Fibroblast of mammary gland (primary cell): Measurements from ENCODE around the gene KRT72.

Experiments
- DNase-seq: peaks from one replicate; pipeline ENCODE4 v3.0.0-alpha.2; 2010; ENCODE audit warnings: low read depth
- H3K4me3 ChIP-seq: 2 replicates; pipeline ENCODE4 v1.5.1; 2011; ENCODE audit warnings: low read depth, mild to moderate bottlenecking, low read length, moderate library complexity; ENCODE audit not compliant: control insufficient read depth
- TF ChIP-seq, protein P1 (sequence below): conservative IDR thresholded peaks from 2 replicates; pipeline ENCODE4 v1.5.1; 2011; ENCODE audit warnings: low read depth, low read length, inconsistent platforms; ENCODE audit not compliant: control insufficient read depth, insufficient read depth

KRT72 gene

DNA sequence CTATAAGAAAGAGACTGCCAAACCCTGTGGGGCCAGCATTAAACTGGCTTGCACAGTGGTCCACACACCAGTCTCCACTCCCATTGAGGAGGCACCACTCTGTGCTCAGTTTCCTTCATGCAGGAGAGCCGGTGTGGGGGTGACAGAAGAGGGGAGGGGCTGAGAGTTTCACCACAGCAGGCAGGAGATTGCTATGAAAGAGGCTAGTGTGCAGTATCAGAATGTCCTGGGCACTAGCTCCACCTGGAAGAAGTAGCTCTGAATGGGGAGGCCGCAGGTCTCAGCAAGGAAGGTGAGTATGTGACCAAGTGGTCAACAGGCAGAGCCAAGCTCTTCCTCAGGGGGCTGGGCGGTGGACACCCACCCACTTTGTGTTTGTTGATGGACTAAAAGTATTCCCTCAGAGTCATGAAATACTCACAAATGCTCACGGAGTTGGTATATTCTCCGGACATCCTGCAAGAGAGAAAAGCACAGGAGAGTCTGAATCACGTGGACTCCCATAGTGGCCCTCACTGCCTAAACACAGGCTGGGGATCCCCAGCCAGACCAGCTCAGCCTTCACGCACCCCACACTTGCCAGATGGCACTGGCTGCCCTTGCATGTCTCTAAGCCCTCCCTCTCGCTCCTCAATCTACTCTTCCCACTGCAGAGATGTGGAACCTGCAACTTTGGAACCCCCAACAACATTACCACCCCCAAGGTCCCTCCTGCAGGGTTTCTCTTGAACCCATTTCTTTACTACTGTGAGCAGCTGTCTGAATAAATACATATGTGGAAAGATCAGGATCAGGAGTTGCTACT lies 7.8 kb upstream of the KRT72 start:
- TF ChIP-seq, protein P1, sequence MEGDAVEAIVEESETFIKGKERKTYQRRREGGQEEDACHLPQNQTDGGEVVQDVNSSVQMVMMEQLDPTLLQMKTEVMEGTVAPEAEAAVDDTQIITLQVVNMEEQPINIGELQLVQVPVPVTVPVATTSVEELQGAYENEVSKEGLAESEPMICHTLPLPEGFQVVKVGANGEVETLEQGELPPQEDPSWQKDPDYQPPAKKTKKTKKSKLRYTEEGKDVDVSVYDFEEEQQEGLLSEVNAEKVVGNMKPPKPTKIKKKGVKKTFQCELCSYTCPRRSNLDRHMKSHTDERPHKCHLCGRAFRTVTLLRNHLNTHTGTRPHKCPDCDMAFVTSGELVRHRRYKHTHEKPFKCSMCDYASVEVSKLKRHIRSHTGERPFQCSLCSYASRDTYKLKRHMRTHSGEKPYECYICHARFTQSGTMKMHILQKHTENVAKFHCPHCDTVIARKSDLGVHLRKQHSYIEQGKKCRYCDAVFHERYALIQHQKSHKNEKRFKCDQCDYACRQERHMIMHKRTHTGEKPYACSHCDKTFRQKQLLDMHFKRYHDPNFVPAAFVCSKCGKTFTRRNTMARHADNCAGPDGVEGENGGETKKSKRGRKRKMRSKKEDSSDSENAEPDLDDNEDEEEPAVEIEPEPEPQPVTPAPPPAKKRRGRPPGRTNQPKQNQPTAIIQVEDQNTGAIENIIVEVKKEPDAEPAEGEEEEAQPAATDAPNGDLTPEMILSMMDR, result no peak
- no peak overlapping the region for H3K4me3 ChIP-seq
- no peak for DNase-seq

DNA sequence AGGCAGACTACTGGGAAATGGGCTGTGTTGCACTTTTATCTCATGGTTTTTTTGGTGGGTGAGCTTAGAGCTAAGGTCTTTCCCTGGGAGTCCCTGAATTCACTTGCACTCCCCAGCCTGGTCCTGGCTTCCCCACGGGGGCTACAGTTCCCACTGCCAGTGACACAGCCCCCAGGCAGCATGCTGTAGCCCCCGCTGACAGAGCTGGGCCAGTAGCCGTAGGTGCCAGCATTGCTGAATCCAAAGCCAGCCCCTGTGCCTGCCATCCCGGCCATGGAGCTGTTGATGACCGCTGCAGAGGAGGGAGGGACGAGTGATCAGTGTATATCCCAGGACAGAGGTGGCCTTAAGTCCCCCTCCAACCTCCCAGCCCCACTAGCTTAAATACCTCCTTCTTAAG lies 6.9 kb upstream of the KRT72 start:
- DNase-seq, result no peak
- no peak overlapping the region for H3K4me3 ChIP-seq
- TF ChIP-seq, protein P1, result no peak

DNA sequence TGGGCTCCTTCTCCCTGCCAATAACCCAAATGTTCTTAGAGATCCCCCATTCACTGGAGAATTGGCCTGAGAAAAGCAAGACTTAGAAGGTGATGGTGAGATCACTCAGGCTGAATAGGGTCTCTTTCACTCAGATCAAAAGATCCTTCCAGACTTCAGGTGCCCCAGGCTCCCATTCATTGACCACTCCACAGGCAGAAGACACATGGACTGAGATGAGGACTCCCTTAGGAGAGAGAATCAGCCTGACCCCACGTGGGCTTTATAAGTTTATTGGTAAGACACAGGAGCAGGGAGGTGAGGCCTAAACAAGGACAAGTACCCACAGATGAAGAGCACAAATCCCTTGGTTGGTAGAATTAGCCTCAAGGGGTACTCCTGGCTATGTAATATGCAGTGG lies 6.1 kb upstream of the KRT72 start:
- DNase-seq, result no peak
- TF ChIP-seq, protein P1, result no peak
- no peak overlapping the region for H3K4me3 ChIP-seq

DNA sequence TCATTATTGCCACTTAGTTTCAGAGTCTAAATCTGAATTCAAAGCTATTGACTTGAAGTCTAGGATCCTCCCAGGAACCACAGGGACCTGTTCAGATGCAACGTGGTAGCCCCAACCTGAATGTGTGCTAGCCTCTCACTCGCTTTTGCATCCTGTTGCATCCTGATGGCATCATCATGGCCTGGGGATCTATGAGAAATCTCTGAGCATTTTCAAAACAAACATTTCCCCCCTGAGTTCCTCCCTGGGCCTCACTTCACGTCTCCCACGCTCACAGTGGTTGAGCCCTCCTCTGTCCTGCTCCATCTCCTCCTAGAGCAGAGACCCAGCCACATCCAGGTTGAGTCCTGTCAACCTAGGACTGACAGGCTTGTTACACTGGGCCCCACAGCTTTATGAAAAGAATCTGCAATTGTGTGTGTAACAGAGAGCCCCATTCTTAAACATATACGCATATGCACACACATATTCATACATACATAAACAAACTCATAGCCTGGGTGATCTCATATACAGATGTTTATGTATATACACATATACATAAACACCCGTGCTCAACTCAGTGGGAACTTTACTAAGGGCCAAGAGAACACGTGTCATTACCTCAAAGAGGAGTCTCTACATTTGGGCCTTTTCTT lies 5.4 kb upstream of the KRT72 start:
- H3K4me3 ChIP-seq, result no peak overlapping the region
- DNase-seq, result no peak
- TF ChIP-seq, protein P1, result no peak

DNA sequence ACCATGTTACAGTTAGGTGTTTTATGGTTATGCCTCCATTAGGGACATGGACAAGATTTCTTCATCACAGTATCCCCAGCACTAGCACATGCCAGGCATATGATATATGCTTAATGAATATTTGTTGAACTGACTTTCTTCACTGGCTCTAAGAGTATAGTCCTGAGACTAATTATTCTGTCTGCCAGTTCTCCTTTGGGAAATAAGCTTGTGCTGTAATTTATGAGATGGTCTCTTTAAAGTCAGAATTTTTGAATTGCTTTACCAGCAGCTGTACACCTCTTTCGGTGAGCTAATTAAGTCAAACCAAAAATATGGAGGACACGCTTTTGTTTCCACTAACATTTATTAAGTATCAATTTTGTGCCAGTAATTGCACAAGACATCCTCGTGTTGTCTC lies 4.8 kb upstream of the KRT72 start:
- no peak overlapping the region for H3K4me3 ChIP-seq
- DNase-seq, result no peak
- TF ChIP-seq, protein P1, result no peak

DNA sequence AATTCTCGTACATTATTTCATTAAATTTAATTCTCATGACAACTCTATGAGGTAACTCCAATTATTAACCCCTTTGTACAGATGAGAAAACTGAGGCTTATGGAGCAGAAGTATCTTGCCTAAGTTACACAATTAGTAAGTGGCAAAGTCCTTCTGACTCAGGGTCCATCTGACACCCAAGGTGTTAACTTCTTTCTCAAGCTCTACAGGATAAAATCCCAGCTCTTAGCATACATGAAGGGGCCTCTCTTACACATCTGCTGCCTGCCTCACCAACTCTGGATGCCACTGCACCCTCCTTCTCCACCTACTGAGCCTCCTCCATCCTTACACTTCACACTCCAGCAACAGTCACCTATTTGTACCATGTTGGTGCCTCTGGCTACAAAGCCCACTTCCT lies 4.3 kb upstream of the KRT72 start:
- no peak overlapping the region for H3K4me3 ChIP-seq
- no peak for DNase-seq
- TF ChIP-seq, protein P1, result no peak
